ENCODE data around the gene HUS1. TPM values are rescaled to one million over a fixed set of nuclear protein-coding genes. Genes with fewer than 3 reads are reported as not detected.

HUS1 gene
- total and polyA plus RNA-seq, 12 donors: 9.6 to 35.9 (median 28.0) TPM

DNA sequence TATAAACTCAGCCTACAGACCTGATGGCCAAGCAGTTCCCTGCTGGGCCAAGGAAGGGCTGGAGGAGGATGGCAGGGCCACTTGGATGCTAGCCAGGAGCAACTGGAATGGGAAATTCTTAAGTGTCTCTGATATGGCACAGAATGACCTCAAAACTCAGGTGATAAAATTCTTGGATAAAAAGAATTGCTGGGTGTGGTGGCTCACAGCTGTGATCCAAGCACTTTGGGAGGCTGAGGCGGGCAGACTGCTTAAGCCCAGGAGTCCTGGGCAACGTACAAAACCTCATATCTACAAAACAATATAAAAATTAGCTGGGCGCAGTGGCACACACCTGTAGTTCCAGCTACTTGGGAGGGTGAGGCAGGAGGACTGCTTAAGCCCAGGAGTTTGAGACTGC lies 17.2 kb downstream of the HUS1 start:
- Histone ChIP-seq H3K36me3 (peaks cover 0 to 80% (median 63%) of the 10 kb centered on the region in 9 donors), H3K27me3 (no peaks in the 10 kb centered on the region), H3K27ac (peak overlapping the region in 1 of 10 donors; percentile 31), H3K9me3 (no peaks in the 10 kb centered on the region), H3K4me1 (peaks cover 0 to 17% (median 0%) of the 10 kb centered on the region in 9 donors), H3K4me3 (no peak overlapping the region)
- no peak for TF ChIP-seq CTCF (IDR thresholded peaks at IDR 0.05)
- no peak for DNase-seq
- no peak for ATAC-seq
- intact Hi-C loops (cut with DNase I): loop anchor here in 2 of 10 donors (10.0 kb wide), 1 partner anchor 167 kb away; no protein-coding TSS in a partner anchor
- 95 to 96% methylated on average over 3 of the region's 3 CpGs for WGBS, 2 donors

- no peaks in the 10 kb centered on the region for H3K9me3 ChIP-seq
- H3K36me3 ChIP-seq: peaks cover 0 to 69% (median 21%) of the 10 kb centered on the region in 9 donors
- no peaks in the 10 kb centered on the region for H3K27me3 ChIP-seq
- no peak for TF ChIP-seq CTCF (IDR thresholded peaks at IDR 0.05)
- no peak overlapping the region for H3K27ac ChIP-seq
- ATAC-seq: no peak
- no peak overlapping the region for H3K4me3 ChIP-seq
- 80 to 83% methylated on average over 6 of the region's 6 CpGs for WGBS, 2 donors
- no peak for DNase-seq
- intact Hi-C loops (cut with DNase I): no loop called here
- peaks cover 0 to 12% (median 4%) of the 10 kb centered on the region in 9 donors for H3K4me1 ChIP-seq
Observed at GRCh38 chr7:47957156-47957555, 22.3 kb downstream of the HUS1 start.

DNA sequence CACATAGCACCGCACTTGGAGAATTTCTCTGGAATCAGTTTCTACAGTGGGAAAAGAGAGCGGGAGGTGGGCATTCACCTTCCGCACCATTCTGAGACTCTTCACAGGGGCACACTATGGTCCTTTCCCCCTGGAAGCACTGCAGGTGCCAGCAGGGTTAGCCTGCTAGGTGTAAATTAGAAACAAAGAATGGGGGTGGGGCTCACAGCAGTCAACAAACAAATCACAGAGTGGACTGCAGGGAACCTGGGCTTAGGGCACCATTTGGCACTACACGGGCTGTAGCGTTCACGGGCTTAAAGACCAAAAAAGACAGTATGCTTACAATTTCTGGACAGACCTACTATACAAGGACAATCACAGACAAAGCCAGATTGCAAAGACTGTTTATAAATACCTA lies 23.2 kb downstream of the HUS1 start:
- Histone ChIP-seq H3K4me1 (peaks cover 0 to 18% (median 8%) of the 10 kb centered on the region in 9 donors), H3K9me3 (no peaks in the 10 kb centered on the region), H3K27ac (no peak overlapping the region), H3K27me3 (no peaks in the 10 kb centered on the region), H3K4me3 (no peak overlapping the region), H3K36me3 (peaks cover 0 to 60% (median 13%) of the 10 kb centered on the region in 9 donors)
- WGBS, 2 donors: 76 to 84% methylated on average over 6 of the region's 6 CpGs
- intact Hi-C loops (cut with DNase I): no loop called here
- no peak for TF ChIP-seq CTCF (IDR thresholded peaks at IDR 0.05)
- DNase-seq (no peak), ATAC-seq (peak in 1 of 8 donors; percentile 39)

DNA sequence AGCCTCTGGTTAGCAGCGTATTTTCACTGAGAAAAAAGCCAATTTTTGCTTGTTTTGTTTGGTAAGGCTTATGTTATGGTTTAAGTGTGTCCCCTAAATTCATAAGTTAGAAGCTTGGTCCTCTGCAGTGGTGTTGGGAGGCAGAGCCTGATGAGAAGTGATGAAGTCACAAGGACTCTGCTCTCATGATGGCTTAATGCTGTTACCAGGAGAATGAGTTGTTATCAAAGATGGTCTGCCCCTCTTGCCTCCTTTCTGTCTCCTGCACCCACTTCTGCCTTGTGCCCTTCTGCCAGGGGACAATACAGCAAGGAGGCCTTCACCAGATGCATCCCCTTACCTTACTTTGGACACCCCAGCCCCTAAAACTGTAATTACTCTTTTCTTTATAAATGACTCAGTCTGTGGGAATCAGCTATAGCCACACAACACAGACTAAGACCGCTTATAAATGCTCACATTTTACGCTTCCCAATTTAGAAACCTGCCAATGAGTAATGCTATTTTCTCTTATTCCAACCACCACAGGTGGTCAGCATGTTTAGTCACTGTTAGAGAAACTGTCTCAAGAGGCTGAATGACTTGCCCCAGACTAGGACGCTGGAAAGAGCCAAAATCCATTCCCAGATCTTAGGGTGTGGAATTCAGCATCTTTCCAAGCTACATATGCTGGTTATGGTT lies 25.0 kb downstream of the HUS1 start:
- peaks cover 0 to 53% (median 13%) of the 10 kb centered on the region in 9 donors for H3K36me3 ChIP-seq
- ATAC-seq (no peak), DNase-seq (no peak)
- intact Hi-C loops (cut with DNase I): no loop called here
- no peak for TF ChIP-seq CTCF (IDR thresholded peaks at IDR 0.05)
- peaks cover 3 to 35% (median 19%) of the 10 kb centered on the region in 9 donors for H3K4me1 ChIP-seq
- H3K4me3 ChIP-seq: no peak overlapping the region
- H3K9me3 ChIP-seq: no peaks in the 10 kb centered on the region
- no peak overlapping the region for H3K27ac ChIP-seq
- no peaks in the 10 kb centered on the region for H3K27me3 ChIP-seq
- 89 to 92% methylated on average over 4 of the region's 4 CpGs for WGBS, 2 donors
